Measurements from ENCODE around the gene STAC2. TPM values are rescaled to one million over a fixed set of nuclear protein-coding genes. Genes with fewer than 3 reads are reported as not detected.

STAC2 gene
- total RNA-seq, 3 donors from 2014 or later, result 0.17 to 0.79 TPM; not detected in 1

DNA sequence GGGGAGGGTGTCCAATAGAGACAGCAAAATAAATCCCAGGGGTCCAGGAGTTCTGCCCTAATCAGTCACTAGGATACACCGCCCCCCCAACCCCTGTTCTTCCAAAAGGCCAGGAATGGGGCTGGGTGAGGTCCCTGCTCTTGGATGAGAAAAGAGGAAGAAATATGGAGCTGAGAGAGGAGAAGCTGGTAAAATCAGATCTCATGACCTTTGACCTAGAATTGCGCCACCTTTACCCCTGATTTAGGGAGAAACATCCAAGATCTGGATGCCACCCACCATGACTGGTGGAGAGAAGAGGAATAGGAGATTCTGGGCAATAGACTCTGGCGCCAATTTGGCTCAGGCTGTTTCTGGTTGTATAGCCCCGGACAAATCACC is 27.6 kb downstream of the STAC2 start:
- ATAC-seq, result no peak
- H3K4me1 ChIP-seq (ENCODE audit: low read depth), result peaks cover 31% of the 10 kb centered on the region
- peaks cover 7% of the 10 kb centered on the region for H3K36me3 ChIP-seq (ENCODE audit: low read depth)
- no peak overlapping the region for H3K4me3 ChIP-seq
- DNase-seq, result peak in 1 of 3 donors; percentile 30
- TF ChIP-seq, protein P1, sequence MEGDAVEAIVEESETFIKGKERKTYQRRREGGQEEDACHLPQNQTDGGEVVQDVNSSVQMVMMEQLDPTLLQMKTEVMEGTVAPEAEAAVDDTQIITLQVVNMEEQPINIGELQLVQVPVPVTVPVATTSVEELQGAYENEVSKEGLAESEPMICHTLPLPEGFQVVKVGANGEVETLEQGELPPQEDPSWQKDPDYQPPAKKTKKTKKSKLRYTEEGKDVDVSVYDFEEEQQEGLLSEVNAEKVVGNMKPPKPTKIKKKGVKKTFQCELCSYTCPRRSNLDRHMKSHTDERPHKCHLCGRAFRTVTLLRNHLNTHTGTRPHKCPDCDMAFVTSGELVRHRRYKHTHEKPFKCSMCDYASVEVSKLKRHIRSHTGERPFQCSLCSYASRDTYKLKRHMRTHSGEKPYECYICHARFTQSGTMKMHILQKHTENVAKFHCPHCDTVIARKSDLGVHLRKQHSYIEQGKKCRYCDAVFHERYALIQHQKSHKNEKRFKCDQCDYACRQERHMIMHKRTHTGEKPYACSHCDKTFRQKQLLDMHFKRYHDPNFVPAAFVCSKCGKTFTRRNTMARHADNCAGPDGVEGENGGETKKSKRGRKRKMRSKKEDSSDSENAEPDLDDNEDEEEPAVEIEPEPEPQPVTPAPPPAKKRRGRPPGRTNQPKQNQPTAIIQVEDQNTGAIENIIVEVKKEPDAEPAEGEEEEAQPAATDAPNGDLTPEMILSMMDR (IDR thresholded peaks at IDR 0.05), result no peak
- H3K9me3 ChIP-seq, result no peaks in the 10 kb centered on the region
- intact Hi-C loops (cut with DNase I, micrococcal nuclease), result no loop called here

DNA sequence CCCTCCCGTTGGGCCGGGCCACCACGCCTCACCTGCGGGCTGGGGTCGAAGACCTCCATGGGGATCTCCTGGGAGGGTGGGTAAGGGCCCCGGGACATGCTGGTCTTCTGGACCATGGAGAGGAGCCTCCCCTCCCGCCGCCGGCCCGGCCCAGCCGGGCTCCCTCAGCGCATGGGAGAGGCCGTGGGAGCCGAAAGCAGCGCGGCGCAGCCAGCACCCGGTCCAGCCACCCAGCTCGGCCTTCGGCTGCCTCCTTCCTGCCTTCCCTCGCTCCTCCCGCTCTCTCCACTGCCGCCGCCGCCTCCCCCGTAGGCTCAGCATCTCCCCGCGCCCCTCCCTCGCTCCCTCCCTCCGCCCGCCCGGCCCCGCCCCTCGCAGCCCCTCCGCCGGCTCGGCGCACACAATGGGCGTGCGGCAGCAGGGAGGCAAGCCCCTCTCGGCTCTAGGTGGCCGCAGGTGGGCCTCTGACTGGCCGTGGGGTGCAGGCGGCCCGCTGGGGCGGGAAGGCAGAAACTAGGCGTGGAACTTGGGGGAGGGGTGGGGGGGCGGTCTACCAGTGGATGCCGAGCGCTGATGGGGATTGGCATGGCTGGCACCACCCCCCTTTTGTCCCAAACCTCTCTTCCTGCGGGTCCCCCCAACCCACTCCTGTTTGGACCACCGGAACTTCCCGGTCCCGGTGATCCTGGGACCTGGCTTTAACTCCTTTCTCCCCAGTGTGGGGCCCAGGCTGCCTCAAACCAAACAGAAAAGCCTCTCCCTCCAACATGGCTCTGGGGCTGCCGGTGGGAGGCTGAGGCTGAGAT is 28.2 kb downstream of the STAC2 start, which contains the start of gene CACNB1:
TSS of gene CACNB1 (minus strand) at position 290 of the 806 bp plus-strand sequence. CDS start at position 116, 174 bp downstream.
- TF ChIP-seq, protein P1 (IDR thresholded peaks at IDR 0.05), result no peak
- Histone ChIP-seq H3K36me3 (ENCODE audit: low read depth) (peaks cover 7% of the 10 kb centered on the region), H3K4me1 (ENCODE audit: low read depth) (peaks cover 31% of the 10 kb centered on the region), H3K9me3 (no peaks in the 10 kb centered on the region), H3K4me3 (peak within 1 kb of the TSS; percentile 40)
- intact Hi-C loops (cut with DNase I, micrococcal nuclease), result no loop called here
- ATAC-seq (peak; percentile 69), DNase-seq (peak; percentile 70 to 86 (median 83))

DNA sequence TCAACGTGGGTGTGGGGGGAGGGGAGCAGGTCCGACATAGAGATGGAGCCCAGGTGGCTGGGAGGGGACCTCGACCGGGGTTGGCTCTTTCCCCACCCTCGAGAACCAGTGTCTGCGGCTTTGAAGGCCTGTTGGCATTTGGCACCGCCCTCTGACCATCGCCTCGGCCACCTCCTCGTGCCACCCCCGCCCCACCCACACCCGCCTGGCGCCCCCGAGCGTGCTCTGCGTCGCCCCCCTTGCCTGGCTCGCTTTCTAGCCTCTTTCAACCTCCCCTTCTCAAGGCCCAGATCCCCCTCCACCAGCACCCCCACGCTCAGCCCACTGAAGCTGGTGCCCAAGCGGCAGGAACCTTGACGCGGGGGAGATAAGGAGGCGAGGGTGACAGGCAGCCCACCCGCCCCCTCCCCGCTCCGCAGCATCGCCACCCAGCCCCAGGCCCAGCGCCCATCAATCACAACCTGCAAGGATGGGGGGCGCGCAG is 28.9 kb downstream of the STAC2 start:
- intact Hi-C loops (cut with DNase I, micrococcal nuclease), result no loop called here
- Histone ChIP-seq H3K36me3 (ENCODE audit: low read depth) (peaks cover under 1% of the 10 kb centered on the region), H3K9me3 (no peaks in the 10 kb centered on the region), H3K4me3 (peak overlapping the region; percentile 40), H3K4me1 (ENCODE audit: low read depth) (peaks cover 25% of the 10 kb centered on the region)
- TF ChIP-seq, protein P1 (IDR thresholded peaks at IDR 0.05), result no peak
- DNase-seq (peak; percentile 28 to 80 (median 64)), ATAC-seq (peak; percentile 11)

DNA sequence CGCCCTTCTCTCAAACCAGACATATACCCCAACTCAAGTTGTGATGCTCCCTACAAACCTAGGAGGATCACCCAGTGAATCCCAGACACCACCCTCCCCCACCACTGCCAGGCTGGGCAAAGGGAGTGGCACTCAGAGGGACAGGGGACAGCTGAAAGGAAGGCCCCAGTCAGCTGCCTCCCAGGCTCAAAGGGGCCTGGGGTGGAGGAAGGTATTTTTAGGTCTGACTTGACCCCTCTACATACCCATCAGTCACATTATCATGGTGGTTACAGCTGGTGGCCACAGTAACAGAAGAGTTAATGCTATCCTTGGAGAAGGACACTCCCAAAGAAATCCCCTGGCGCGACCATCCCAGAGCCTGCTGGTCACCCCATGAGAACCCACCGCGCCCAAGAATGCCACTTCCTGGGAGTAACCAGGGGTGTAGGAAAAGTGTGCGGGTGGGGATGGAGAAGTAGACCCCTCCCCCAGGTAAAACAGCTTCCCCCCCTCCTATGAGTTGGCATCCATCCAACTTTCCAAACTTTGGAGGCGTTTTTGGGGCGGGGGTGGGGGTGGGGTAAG is 29.4 kb downstream of the STAC2 start:
- TF ChIP-seq, protein P1 (IDR thresholded peaks at IDR 0.05), result no peak
- DNase-seq, result peak in 2 of 3 donors; percentile 27 to 65
- intact Hi-C loops (cut with DNase I, micrococcal nuclease), result no loop called here

GRCh38 chr17:39195568-39196160 is 30.1 kb downstream of the STAC2 start:
- intact Hi-C loops (cut with DNase I, micrococcal nuclease), result no loop called here
- no peaks in the 10 kb centered on the region for H3K9me3 ChIP-seq
- TF ChIP-seq, protein P1 (IDR thresholded peaks at IDR 0.05), result no peak
- H3K4me1 ChIP-seq (ENCODE audit: low read depth), result peaks cover 16% of the 10 kb centered on the region
- no peak overlapping the region for H3K4me3 ChIP-seq
- ATAC-seq (no peak), DNase-seq (no peak)
- no peaks in the 10 kb centered on the region for H3K36me3 ChIP-seq (ENCODE audit: low read depth)

More for the DNA sequence above, 29.4 kb downstream of the STAC2 start:
- Histone ChIP-seq H3K4me3 (no peak overlapping the region), H3K4me1 (ENCODE audit: low read depth) (peaks cover 20% of the 10 kb centered on the region), H3K9me3 (no peaks in the 10 kb centered on the region), H3K36me3 (ENCODE audit: low read depth) (no peaks in the 10 kb centered on the region)
- no peak for ATAC-seq
